SK-N-SH (cell line): Measurements from ENCODE around the gene PHC2. TPM values are rescaled to one million over a fixed set of nuclear protein-coding genes. Genes with fewer than 3 reads are reported as not detected.

ENCODE experiments used
- CTCF ChIA-PET: fragments of 300-600, 350-600 bp; formaldehyde crosslinking; extraction: SDS; loops from one replicate; lab custom pipeline; 2021; lab: Yijun Ruan, JAX
- POLR2A ChIA-PET: fragments of 350-600 bp; sonication (Branson Sonifier 250); formaldehyde crosslinking; extraction: SDS; loops from one replicate; lab custom pipeline; 2020; ENCODE audit warnings: antibody characterized with exemption, inconsistent platforms; lab: Yijun Ruan, JAX
- DNase-seq: peaks from one replicate; pipeline ENCODE4 v3.0.0; 2012
- H2AFZ ChIP-seq: fragments of 200-600 bp; sonication (generic); 2 replicates; pipeline ENCODE4 v1.8.1; 2016; ENCODE audit warnings: antibody characterized with exemption, mild to moderate bottlenecking, low read depth
- H3F3A ChIP-seq: fragments of 200-600 bp; sonication (generic); replicated peaks from 2 replicates; pipeline ENCODE3; 2016; ENCODE audit warnings: antibody characterized with exemption, mild to moderate bottlenecking; ENCODE audit not compliant: insufficient read depth
- H3K27ac ChIP-seq, 2 experiments: fragments of 200-500 bp in 1 of 2; fragments of 200-600 bp in 1 of 2; sonication (Bioruptor generic) in 1 of 2; sonication (generic), shearing (Covaris generic) in 1 of 2; 2 replicates each; pipeline versions ENCODE4 v1.5.1 to v1.6.1; 2014 to 2016; ENCODE audit warnings: low read depth in 2 of 2, inconsistent platforms in 1 of 2, low read length in 1 of 2, mild to moderate bottlenecking in 1 of 2, mixed read lengths in 1 of 2
- H3K27me3 ChIP-seq: fragments of 200-600 bp; sonication (generic), shearing (Covaris generic); 2 replicates; pipeline ENCODE4 v1.6.1; 2016; ENCODE audit warnings: mixed run types; ENCODE audit not compliant: insufficient read depth
- H3K36me3 ChIP-seq, 2 experiments: fragments of 200-500 bp in 1 of 2; fragments of 200-600 bp in 1 of 2; sonication (Bioruptor generic) in 1 of 2; sonication (generic) in 1 of 2; replicated peaks in 1 of 2; 2 replicates each; pipeline versions ENCODE3 to v1.5.1; 2014 to 2016; ENCODE audit warnings: low read length in 1 of 2, mild to moderate bottlenecking in 1 of 2; ENCODE audit not compliant: insufficient read depth in 2 of 2, control insufficient read depth in 1 of 2
- H3K4me1 ChIP-seq, 2 experiments: fragments of 200-500 bp in 1 of 2; fragments of 200-600 bp in 1 of 2; sonication (Bioruptor generic) in 1 of 2; sonication (generic), shearing (Covaris generic) in 1 of 2; 2 replicates each; pipeline versions ENCODE4 v1.5.1 to v1.6.1; 2014 to 2016; ENCODE audit warnings: low read depth in 1 of 2, low read length in 1 of 2, mixed run types in 1 of 2; ENCODE audit not compliant: insufficient read depth in 2 of 2, control insufficient read depth in 1 of 2
- H3K4me2 ChIP-seq: fragments of 200-600 bp; sonication (generic), shearing (Covaris generic); 2 replicates; pipeline ENCODE4 v1.6.1; 2017; ENCODE audit warnings: mixed run types
- H3K4me3 ChIP-seq, 2 experiments: fragments of 200-500 bp in 1 of 2; fragments of 200-600 bp in 1 of 2; sonication (Bioruptor generic) in 1 of 2; sonication (generic), shearing (Covaris generic) in 1 of 2; 2 replicates each; pipeline versions ENCODE4 v1.5.1 to v1.8.1; 2014 to 2016; ENCODE audit warnings: low read depth in 2 of 2, inconsistent platforms in 1 of 2, low read length in 1 of 2, mild to moderate bottlenecking in 1 of 2, mixed read lengths in 1 of 2, moderate library complexity in 1 of 2
- H3K79me2 ChIP-seq: fragments of 200-600 bp; sonication (generic); 2 replicates; pipeline ENCODE4 v1.8.1; 2017; ENCODE audit warnings: mild to moderate bottlenecking; ENCODE audit not compliant: insufficient read depth
- H3K9ac ChIP-seq: fragments of 200-600 bp; sonication (generic); 2 replicates; pipeline ENCODE4 v1.6.1; 2017; ENCODE audit warnings: mixed run types
- H3K9me2 ChIP-seq: fragments of 200-600 bp; sonication (generic); 2 replicates; pipeline ENCODE4 v1.6.1; 2017; ENCODE audit warnings: mixed run types
- H3K9me3 ChIP-seq: fragments of 200-600 bp; sonication (generic); 2 replicates; pipeline ENCODE4 v1.6.1; 2017; ENCODE audit warnings: mixed run types, mild to moderate bottlenecking, moderate library complexity
- H4K20me1 ChIP-seq: fragments of 200-600 bp; sonication (generic); 2 replicates; pipeline ENCODE4 v1.6.1; 2017; ENCODE audit warnings: mild to moderate bottlenecking, mixed run types; ENCODE audit not compliant: insufficient read depth
- ELF1 ChIP-seq: IDR thresholded peaks from 2 replicates; pipeline ENCODE4 v1.4.0; 2012
- EZH2phosphoT487 ChIP-seq: fragments of 200-600 bp; sonication (generic); IDR thresholded peaks from 2 replicates; pipeline ENCODE4 v1.6.1; 2017; ENCODE audit warnings: low read depth, mixed run types, mild to moderate bottlenecking, antibody characterized with exemption, moderate library complexity, borderline replicate concordance
- FOSL2 ChIP-seq: IDR thresholded peaks from 2 replicates; pipeline ENCODE4 v1.4.0; 2012; ENCODE audit warnings: low read depth, mild to moderate bottlenecking, moderate library complexity, borderline replicate concordance
- FOXM1 ChIP-seq: IDR thresholded peaks from 2 replicates; pipeline ENCODE4 v1.4.0; 2012; ENCODE audit warnings: low read depth, mild to moderate bottlenecking
- GATA2 ChIP-seq: sonication (generic); formaldehyde crosslinking; IDR thresholded peaks from 2 replicates; pipeline ENCODE4 v1.5.0; 2020; ENCODE audit warnings: mild to moderate bottlenecking, missing genetic modification reagents
- IRF3 ChIP-seq: fragments of 150-350 bp; IDR thresholded peaks from 2 replicates; pipeline ENCODE4 v1.6.1; 2016; ENCODE audit warnings: mild to moderate bottlenecking, low read depth, low read length
- MAX ChIP-seq: IDR thresholded peaks from 2 replicates; pipeline ENCODE4 v1.4.0; 2012; ENCODE audit warnings: low read depth
- MEF2A ChIP-seq: IDR thresholded peaks from 2 replicates; pipeline ENCODE4 v1.4.0; 2012; ENCODE audit warnings: low read depth, borderline replicate concordance
- NRF1 ChIP-seq: IDR thresholded peaks from 2 replicates; pipeline ENCODE4 v1.6.1; 2012; ENCODE audit warnings: low read depth, mild to moderate bottlenecking, low read length
- RAD21 ChIP-seq: IDR thresholded peaks from 2 replicates; pipeline ENCODE4 v1.6.1; 2012; ENCODE audit warnings: mild to moderate bottlenecking, low read length
- RCOR1 ChIP-seq: fragments of 150-350 bp; IDR thresholded peaks from 2 replicates; pipeline ENCODE4 v1.6.1; 2017; ENCODE audit warnings: antibody characterized with exemption, low read length
- REST ChIP-seq: IDR thresholded peaks from 2 replicates; pipeline ENCODE4 v1.6.1; 2012; ENCODE audit warnings: mild to moderate bottlenecking, low read depth, low read length, moderate library complexity
- RFX5 ChIP-seq: IDR thresholded peaks from 2 replicates; pipeline ENCODE4 v1.6.1; 2012; ENCODE audit warnings: mild to moderate bottlenecking, improper control_type of control experiment, low read length
- SIN3A ChIP-seq: IDR thresholded peaks from 2 replicates; pipeline ENCODE4 v1.6.1; 2012; ENCODE audit warnings: low read depth, mild to moderate bottlenecking, low read length, moderate library complexity, borderline replicate concordance
- SMC3 ChIP-seq: IDR thresholded peaks from 2 replicates; pipeline ENCODE4 v1.6.1; 2012; ENCODE audit warnings: low read depth, low read length, improper control_type of control experiment
- TAF1 ChIP-seq: IDR thresholded peaks from 2 replicates; pipeline ENCODE4 v1.6.1; 2012; ENCODE audit warnings: low read depth, mild to moderate bottlenecking, low read length, moderate library complexity, borderline replicate concordance
- YY1 ChIP-seq: IDR thresholded peaks from 2 replicates; pipeline ENCODE4 v1.4.0; 2012; ENCODE audit warnings: low read depth, mild to moderate bottlenecking
- WGBS: methylation state at CpG from one replicate; pipeline ENCODE4 v1.1.6; 2017; ENCODE audit warnings: low lambda C conversion rate; 5-methylcytosine and 5-hydroxymethylcytosine counted together
- polyA plus RNA-seq, 3 experiments: library from polyadenylated mRNA; depleted of rRNA; stranded (reverse); fragments of >200 nt; gene quantifications; 2 replicates each; pipeline ENCODE4 v1.2.3, GENCODE V29; 2012
- TF ChIP-seq, protein P1 (sequence below): fragments of 200-600 bp; sonication (generic); IDR thresholded peaks from 2 replicates; pipeline ENCODE4 v1.6.1; 2017; ENCODE audit warnings: antibody characterized with exemption, mild to moderate bottlenecking, moderate library complexity
- TF ChIP-seq, protein P2 (sequence below): IDR thresholded peaks from 2 replicates; pipeline ENCODE4; 2012

Gene PHC2
- polyA plus RNA-seq, 1 of the 3 experiments (the other 2 are of a cell fraction), result 98.7 TPM

DNA sequence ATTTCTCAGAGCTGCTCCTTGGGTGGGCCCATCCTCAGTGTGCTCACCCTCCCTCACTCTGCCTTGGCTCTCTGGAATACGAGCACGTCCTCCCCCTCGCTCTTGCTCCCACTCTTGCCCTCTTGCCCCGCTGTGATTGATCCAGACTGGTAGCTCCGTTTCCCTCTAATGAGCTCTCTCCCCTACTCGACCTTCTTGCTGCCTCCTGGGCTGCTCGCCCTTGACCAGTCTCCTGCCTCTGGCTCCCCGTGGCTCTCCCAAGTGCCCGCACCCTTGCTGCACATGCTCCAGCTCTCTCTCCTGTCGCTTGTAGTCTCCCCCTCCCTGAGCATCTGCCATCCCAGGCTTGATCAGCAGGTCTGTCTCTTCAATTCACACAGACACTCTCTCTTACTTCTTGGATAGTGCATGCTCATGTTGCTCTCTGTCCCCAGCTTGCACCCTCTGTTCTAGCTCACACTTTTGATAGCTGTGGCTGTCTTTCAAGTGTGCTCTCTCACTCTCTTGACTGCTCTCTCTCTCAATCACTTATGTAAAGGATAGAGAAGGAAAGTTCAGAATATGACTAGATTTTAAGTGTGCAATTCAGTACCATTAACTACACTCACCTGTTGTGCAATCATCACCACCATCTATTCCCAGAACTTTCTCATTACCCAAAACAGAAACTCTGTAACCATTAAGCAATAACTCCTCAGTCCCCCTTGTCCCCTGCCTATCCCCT lies 51.1 kb downstream of the PHC2 start:
- CTCF ChIA-PET, result interaction anchor here (0.9 to 2.0 kb wide), 3 partner anchors 11 to 84 kb away, joined by 3 to 8 read pairs (median 3); no protein-coding TSS in a partner anchor
- no peak overlapping the region for H3K4me2 ChIP-seq
- no peak overlapping the region for H3K9ac ChIP-seq
- no peaks in the 10 kb centered on the region for H4K20me1 ChIP-seq
- no peaks in the 10 kb centered on the region for H3K9me2 ChIP-seq
- H2AFZ ChIP-seq, result no peak overlapping the region
- no peaks in the 10 kb centered on the region for H3K9me3 ChIP-seq
- peaks cover 15 to 23% of the 10 kb centered on the region in 2 experiments; a peak in 3 of 4 replicates for H3K4me1 ChIP-seq
- no peaks in the 10 kb centered on the region for H3K27me3 ChIP-seq
- TF ChIP-seq MEF2A, result no peak
- TF ChIP-seq, protein P1, sequence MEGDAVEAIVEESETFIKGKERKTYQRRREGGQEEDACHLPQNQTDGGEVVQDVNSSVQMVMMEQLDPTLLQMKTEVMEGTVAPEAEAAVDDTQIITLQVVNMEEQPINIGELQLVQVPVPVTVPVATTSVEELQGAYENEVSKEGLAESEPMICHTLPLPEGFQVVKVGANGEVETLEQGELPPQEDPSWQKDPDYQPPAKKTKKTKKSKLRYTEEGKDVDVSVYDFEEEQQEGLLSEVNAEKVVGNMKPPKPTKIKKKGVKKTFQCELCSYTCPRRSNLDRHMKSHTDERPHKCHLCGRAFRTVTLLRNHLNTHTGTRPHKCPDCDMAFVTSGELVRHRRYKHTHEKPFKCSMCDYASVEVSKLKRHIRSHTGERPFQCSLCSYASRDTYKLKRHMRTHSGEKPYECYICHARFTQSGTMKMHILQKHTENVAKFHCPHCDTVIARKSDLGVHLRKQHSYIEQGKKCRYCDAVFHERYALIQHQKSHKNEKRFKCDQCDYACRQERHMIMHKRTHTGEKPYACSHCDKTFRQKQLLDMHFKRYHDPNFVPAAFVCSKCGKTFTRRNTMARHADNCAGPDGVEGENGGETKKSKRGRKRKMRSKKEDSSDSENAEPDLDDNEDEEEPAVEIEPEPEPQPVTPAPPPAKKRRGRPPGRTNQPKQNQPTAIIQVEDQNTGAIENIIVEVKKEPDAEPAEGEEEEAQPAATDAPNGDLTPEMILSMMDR, result no peak
- no peak for TF ChIP-seq YY1
- no peak for TF ChIP-seq FOSL2
- no peak for TF ChIP-seq NRF1
- TF ChIP-seq TAF1, result no peak
- TF ChIP-seq SMC3, result no peak
- no peak for TF ChIP-seq IRF3
- TF ChIP-seq ELF1, result no peak
- no peak for TF ChIP-seq FOXM1
- TF ChIP-seq, all 33 proteins: peak for 0
- peaks cover 0 to under 1% of the 10 kb centered on the region in 2 experiments for H3K36me3 ChIP-seq
- H3K79me2 ChIP-seq, result no peaks in the 10 kb centered on the region
- no peak overlapping the region for H3K27ac ChIP-seq
- no peak for DNase-seq
- H3F3A ChIP-seq, result no peaks in the 10 kb centered on the region
- POLR2A ChIA-PET, result no interaction called here
- H3K4me3 ChIP-seq, result no peak overlapping the region
- WGBS, result 88% methylated on average over 10 of the region's 10 CpGs

DNA sequence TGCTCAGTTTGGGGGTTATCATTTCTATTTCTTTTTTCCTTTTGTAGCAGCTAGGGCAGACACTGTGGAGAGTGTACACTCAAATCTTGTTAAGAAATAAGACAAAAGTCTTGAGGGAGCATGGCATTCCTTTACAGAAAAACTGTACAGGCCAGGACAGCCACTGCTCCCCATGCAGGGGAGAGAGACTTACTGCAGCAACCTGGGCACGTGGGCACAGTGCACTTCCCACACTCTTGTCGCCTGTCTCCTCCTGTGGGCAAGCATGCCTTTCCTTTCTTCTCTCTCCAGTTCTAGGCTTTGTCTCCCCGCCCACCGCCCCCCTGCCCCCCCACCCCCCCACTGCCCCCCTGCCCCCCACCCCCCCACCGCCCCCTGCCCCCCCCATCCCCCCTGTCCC lies 51.9 kb downstream of the PHC2 start:
- no peaks in the 10 kb centered on the region for H3K27me3 ChIP-seq
- peaks cover 0 to 5% of the 10 kb centered on the region in 2 experiments for H3K36me3 ChIP-seq
- no peak for DNase-seq
- POLR2A ChIA-PET, result no interaction called here
- no peaks in the 10 kb centered on the region for H3K79me2 ChIP-seq
- H3K9me3 ChIP-seq, result no peaks in the 10 kb centered on the region
- no peaks in the 10 kb centered on the region for H3K9me2 ChIP-seq
- TF ChIP-seq REST, result no peak
- no peak for TF ChIP-seq EZH2phosphoT487
- TF ChIP-seq, protein P2, sequence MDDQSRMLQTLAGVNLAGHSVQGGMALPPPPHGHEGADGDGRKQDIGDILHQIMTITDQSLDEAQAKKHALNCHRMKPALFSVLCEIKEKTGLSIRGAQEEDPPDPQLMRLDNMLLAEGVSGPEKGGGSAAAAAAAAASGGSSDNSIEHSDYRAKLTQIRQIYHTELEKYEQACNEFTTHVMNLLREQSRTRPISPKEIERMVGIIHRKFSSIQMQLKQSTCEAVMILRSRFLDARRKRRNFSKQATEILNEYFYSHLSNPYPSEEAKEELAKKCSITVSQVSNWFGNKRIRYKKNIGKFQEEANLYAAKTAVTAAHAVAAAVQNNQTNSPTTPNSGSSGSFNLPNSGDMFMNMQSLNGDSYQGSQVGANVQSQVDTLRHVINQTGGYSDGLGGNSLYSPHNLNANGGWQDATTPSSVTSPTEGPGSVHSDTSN, result no peak
- no peak for TF ChIP-seq FOXM1
- TF ChIP-seq NRF1, result no peak
- no peak for TF ChIP-seq ELF1
- no peak for TF ChIP-seq SIN3A
- TF ChIP-seq TAF1, result no peak
- no peak for TF ChIP-seq RAD21
- TF ChIP-seq MAX, result no peak
- TF ChIP-seq GATA2 (CRISPR knock-in tag), result no peak
- TF ChIP-seq RFX5, result no peak
- no peak for TF ChIP-seq RCOR1
- TF ChIP-seq, all 33 proteins: peak for 0
- WGBS, result 81% methylated on average over 5 of the region's 5 CpGs
- no peak overlapping the region for H3K9ac ChIP-seq
- no peak overlapping the region for H3K4me3 ChIP-seq
- H3F3A ChIP-seq, result no peaks in the 10 kb centered on the region
- no peak overlapping the region for H3K4me2 ChIP-seq
- H4K20me1 ChIP-seq, result no peaks in the 10 kb centered on the region
- CTCF ChIA-PET, result interaction anchor here (2.0 kb wide), 1 partner anchor 83 kb away, joined by 8 read pairs; no protein-coding TSS in a partner anchor
- no peak overlapping the region for H2AFZ ChIP-seq
- peaks cover 15 to 16% of the 10 kb centered on the region in 2 experiments; a peak in 3 of 4 replicates for H3K4me1 ChIP-seq
- H3K27ac ChIP-seq, result no peak overlapping the region
